LHCN-M2 (cell line): ENCODE results near the gene TTC21A. TPM values are rescaled to one million over a fixed set of nuclear protein-coding genes. Genes with fewer than 3 reads are reported as not detected.

Experiments
- DNase-seq: peaks from one replicate; pipeline ENCODE4 v3.0.0-alpha.2; 2012; ENCODE audit warnings: low read depth
- total RNA-seq: library from RNA; depleted of rRNA; stranded (reverse); fragments of >200 nt; gene quantifications from 2 replicates; pipeline ENCODE4 v1.2.3, GENCODE V29; 2014

The TTC21A gene
- total RNA-seq, 1 experiment from 2014 or later, result 1.5 TPM

GRCh38 chr3:39118931-39119660 is 11.6 kb downstream of the TTC21A start:
- no peak for DNase-seq

- DNase-seq, result no peak
Observed at GRCh38 chr3:39121621-39122020, 14.1 kb downstream of the TTC21A start.

DNA sequence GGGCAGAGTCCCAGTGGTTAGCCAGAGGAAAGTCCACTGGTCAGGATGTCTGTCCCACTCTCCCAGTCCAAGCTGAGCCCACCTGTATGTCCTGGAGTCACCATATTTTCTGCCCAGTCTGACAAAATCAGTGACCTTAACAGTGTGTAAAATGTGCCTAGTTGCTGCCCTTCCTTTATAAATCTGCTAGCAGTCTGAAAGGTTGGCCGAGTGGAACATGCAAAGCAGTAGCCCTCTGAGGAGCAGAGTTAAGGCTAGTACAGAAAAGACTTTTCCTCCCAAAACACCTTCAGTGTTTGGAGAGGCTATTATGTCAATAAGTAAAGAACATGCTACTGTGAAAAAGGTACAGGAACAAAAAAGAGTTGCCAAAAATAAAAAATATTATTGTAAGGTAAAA is 15.3 kb downstream of the TTC21A start:
- no peak for DNase-seq

- DNase-seq, result peak; percentile 23
Observed at GRCh38 chr3:39124876-39125840, 17.7 kb downstream of the TTC21A start.

- DNase-seq, result peak; percentile 24
Observed at GRCh38 chr3:39125841-39126500, 18.5 kb downstream of the TTC21A start.

DNA sequence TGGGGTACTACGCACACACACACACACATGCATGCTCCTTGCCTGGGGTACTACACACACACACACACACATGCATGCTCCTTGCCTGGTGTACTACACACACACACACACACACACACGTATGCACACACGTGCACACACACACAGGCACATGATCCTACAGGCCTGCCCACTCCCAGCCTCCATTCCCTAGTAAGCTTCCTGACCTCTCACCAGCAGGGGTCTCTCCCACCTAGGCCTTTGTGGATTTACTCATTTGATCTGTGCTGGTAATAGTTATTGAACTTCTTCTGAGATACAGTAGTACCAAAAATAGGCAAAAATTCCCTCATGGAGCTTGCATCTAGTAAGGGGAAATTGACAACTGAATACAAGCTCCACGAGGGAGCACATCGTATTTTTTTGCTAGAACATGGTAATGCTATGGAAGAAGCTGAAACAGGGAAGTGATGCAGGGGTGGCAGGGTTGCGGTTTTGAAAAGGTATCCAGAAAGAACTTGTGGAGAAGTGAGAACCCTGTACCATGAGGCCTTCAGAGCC is 19.1 kb downstream of the TTC21A start:
- DNase-seq, result peak; percentile 63

DNA sequence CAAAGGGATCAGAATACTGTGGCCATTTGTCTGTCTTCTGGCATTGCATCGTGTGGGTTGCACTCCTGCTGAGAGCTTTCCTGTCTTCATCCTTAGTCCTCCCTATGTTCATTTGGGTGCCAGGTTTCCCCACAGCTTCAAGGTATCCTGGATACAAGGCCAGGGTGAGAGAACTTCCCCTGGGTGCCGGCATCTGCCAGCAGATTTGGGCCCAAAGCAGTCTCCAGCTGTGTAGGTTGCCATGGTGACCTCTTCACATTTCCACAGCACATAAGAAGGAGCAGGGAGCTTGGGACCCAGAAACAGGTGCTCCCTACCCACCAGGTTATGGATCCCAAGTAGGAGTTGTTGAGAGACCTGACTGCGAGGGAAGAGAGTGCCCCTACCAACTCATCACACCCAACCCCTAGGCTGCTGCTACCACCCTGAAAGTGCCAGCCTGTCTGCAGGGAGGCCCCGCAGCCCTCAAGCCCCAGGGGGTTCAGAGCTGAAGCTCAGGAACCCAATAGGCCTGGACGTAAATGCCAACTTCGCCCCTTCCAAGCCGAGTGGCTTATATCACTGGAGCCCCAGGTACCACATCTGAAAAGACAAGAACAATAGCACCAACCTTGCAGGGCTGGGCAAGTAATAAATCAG is 19.9 kb downstream of the TTC21A start:
- no peak for DNase-seq

GRCh38 chr3:39127908-39128304 is 20.4 kb downstream of the TTC21A start:
- DNase-seq, result no peak

DNA sequence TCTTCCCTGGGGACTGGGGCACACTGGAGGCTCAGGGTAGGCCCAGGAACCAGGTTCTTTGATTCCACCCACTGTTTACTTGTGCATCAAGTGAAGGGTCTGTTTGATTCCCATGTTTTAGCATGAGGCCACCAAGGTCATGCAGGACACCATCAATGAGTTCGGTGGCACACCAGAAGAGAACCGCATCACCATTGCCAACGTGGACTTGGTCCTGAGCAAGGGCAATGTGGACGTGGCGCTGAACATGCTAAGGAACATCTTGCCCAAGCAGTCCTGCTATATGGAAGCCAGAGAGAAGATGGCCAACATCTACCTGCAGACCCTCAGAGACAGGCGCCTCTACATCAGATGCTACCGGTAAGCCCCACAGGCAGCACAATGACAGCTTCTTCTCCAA is 21.5 kb downstream of the TTC21A start:
- no peak for DNase-seq

- DNase-seq, result no peak
Observed at GRCh38 chr3:39130026-39130425, 22.5 kb downstream of the TTC21A start.

DNA sequence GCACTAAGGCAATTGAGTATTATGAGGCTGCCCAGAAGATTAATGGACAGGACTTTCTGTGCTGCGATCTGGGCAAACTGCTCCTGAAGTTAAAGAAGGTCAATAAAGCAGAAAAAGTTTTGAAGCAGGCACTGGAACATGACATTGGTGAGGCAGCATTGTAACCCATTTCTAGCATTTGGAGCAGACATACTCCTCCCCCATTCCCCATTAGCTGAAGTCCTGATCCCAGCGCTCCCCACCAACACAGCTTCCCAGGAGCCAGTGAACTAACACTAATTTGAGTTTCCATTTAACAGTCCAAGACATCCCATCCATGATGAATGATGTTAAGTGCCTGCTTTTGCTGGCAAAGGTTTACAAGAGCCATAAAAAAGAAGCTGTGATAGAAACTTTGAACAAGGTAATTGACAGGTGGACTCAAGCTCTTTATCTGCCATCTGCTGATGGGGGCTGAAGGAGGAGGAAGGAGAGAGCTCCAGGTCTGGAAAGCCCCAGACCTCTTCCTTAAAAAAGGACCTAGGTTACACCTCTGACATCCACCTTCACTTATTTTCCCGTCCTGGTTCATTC is 23.3 kb downstream of the TTC21A start:
- no peak for DNase-seq

DNA sequence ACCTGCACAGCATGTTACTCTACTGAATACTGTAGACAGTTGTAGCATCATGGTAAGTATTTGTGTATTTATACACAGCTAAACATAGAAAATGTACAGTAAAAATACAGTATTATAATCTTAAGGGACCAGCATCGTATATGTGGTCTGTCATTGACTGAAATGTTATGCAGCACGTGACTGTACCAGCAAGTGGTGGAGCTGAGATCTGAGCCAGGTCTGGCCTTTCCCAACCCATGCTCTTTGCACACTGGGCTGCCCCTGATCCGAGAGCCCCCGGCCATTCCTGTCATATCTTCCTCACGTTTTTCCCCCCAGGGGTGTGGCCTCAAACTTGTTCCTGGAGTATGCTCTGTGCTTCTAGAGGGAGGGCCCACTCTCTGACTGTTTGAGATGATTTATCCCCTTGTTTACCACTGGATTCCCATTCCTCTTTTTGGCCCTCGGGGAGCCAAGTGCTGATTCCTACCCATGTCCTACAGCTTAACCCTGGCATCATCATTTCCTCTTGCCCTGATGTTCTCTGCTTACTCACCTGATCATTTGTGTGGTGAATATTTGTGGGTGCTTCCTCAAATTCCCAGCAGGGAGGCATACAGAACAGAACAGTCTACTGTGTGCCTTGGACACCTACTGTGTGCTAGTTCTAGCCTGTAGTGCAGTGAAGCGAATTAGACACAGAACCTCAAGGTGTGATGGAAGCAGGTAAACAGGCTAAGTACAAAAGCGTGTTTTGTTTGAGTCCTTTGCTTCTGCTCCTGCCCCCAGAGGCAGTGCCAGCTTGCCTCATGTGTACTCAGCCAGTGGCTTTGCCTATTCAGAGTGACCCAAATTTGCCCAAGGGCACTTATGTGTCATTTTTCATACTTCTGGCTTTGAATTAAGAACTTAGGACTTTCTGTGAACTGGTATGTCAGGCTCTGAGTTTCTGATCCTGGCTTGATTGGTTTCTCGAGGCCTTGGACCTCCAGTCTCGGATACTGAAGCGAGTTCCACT is 24.9 kb downstream of the TTC21A start:
- DNase-seq, result no peak

GRCh38 chr3:39133093-39133490 is 25.6 kb downstream of the TTC21A start:
- no peak for DNase-seq

DNA sequence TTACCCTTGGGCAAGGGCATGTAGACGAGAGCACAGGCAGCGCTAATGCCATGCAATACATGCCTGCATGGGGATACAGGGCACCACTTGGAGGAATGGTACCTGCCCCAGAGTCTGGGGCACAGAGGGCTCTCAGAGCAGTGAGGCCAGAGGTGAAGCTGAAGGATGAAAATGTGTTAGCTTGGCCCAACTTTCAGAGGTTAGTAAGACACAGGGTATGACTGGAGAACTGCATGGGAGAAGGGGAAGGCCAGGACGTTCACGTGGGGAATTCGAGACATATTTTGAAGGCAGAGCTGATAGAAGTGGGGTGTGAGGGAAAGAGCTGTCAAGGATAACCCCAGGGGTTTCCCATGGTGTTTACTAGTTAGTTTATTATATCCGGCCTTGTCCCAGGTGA is 26.3 kb downstream of the TTC21A start:
- DNase-seq, result no peak

GRCh38 chr3:39134305-39134704 is 26.8 kb downstream of the TTC21A start:
- DNase-seq, result no peak

DNA sequence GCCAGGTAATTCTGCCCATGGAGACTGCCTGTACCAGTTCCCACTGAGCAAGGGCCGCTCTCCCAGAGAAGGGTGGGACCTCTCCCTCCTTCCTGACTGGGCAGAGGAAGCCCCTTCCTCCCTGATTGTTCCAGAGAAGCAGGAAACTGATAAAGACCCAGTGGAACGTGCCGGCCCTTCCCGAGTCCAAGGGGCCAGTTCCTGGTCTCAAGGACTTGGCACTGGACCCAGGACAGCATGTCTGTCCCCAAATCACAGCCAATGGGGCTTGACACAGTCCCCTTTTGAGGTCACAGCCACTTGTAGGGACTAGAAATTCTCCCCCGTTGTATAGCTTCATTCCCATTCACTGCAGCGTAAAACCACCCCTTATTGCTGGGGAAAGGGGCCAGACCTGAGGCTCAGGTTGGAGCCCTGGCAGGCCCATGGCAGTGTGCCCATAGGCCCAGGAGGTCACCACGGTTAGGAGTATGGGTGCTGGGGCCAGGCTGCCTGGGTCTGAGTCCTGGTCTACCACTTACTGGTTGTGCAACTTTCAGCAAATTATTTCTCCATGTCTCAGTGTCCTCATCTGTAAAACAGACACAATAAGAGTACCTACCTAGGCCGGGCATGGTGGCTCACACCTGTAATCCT is 27.8 kb downstream of the TTC21A start:
- no peak for DNase-seq

DNA sequence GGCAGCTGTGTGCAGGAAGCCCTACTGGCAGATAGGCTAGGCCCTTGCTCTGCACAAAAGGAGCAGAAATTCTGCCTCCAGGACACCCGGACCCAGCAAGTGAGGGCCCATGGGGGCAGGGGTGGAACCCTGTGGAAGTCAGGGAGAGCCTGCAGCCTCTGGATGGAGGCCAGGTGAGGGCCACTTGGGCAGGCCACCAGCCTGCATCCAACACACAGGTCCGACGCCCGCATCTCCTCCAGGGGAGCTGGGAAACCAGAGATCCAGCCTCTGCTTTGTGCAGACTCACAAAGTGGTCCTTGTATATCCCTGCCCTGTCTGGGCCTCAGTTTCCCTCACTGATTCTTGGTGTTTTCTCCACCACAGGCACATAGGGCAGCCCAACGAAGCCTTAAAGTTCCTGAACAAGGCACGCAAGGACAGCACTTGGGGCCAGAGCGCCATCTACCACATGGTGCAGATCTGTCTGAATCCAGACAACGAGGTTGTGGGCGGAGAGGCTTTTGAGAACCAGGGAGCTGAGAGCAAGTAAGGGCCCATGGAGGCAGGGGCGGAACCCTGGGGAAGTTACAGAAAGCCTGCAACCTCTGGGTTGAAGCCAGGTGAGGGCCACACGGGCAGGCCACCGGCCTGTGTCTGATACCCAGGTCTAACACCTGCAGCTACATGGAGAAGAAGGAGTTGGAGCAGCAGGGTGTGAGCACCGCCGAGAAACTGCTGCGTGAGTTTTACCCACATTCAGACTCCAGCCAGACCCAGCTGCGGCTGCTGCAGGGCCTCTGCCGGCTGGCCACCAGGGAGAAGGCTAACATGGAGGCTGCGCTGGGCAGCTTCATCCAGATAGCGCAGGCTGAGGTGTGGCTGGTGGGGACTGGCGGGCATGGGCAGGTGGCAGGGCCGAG is 29.3 kb downstream of the TTC21A start:
- DNase-seq, result no peak

GRCh38 chr3:39137435-39137936 is 30.0 kb downstream of the TTC21A start:
- no peak for DNase-seq
